Measurements from ENCODE around the gene PRDM11. TPM values are rescaled to one million over a fixed set of nuclear protein-coding genes. Genes with fewer than 3 reads are reported as not detected.

Gene PRDM11
- total and polyA plus RNA-seq, 2 of the 4 experiments (the other 2 are of a cell fraction): 2.2 to 2.7 TPM

DNA sequence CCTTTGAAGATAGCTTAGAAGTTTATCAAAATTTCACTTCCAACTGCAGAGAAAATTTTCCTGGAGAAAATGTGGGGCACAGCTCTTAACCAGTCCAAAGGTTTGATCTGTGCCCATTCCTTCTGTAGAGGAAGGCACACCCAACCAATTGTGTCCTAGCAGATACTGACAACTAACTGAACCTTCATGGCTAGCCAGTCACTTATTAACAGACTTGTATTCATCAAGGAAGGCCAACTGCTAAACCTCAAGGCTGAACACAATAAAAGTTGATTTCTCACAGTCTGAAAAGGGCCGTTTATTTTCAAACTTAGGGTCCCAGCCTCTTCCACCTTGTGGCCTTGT is 120.2 kb downstream of the PRDM11 start:
- H2AK9ac ChIP-seq (replicated peaks; ENCODE audit: low read depth, low read length, poor library complexity): no peak overlapping the region
- no peak overlapping the region for H4K8ac ChIP-seq (ENCODE audit: low read depth in 2 of 2, low read length in 2 of 2)
- no peak overlapping the region for H3K18ac ChIP-seq (ENCODE audit: low read depth, low read length)
- ChIA-PET CTCF (no interaction called here), POLR2A (ENCODE audit: unreplicated experiment) (no interaction called here)
- DNase-seq (no peak), ATAC-seq (ENCODE audit: low read depth) (no peak)
- no peak overlapping the region for H3K27ac ChIP-seq (ENCODE audit: insufficient read depth, low read length)
- H2BK5ac ChIP-seq (ENCODE audit: low read depth, low read length, poor library complexity, severe bottlenecking): no peak overlapping the region
- TF ChIP-seq MXI1 (IDR thresholded peaks at IDR 0.05; ENCODE audit: borderline replicate concordance, low read depth, low read length) (no peak), CHD1 (IDR thresholded peaks at IDR 0.05; ENCODE audit: low read depth, low read length) (no peak), MAZ (IDR thresholded peaks at IDR 0.05; ENCODE audit: borderline replicate concordance, low read depth, low read length) (no peak), RCOR1 (IDR thresholded peaks at IDR 0.05; ENCODE audit: insufficient replicate concordance, low read length) (no peak)
- TF ChIP-seq, protein P1, sequence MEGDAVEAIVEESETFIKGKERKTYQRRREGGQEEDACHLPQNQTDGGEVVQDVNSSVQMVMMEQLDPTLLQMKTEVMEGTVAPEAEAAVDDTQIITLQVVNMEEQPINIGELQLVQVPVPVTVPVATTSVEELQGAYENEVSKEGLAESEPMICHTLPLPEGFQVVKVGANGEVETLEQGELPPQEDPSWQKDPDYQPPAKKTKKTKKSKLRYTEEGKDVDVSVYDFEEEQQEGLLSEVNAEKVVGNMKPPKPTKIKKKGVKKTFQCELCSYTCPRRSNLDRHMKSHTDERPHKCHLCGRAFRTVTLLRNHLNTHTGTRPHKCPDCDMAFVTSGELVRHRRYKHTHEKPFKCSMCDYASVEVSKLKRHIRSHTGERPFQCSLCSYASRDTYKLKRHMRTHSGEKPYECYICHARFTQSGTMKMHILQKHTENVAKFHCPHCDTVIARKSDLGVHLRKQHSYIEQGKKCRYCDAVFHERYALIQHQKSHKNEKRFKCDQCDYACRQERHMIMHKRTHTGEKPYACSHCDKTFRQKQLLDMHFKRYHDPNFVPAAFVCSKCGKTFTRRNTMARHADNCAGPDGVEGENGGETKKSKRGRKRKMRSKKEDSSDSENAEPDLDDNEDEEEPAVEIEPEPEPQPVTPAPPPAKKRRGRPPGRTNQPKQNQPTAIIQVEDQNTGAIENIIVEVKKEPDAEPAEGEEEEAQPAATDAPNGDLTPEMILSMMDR (conservative IDR thresholded peaks at IDR 0.05; ENCODE audit: low read depth, low read length): no peak
- H2AFZ ChIP-seq (replicated peaks; ENCODE audit: low read length, poor library complexity): no peak overlapping the region
- H2BK15ac ChIP-seq (ENCODE audit: low read depth, low read length): no peak overlapping the region
- no peaks in the 10 kb centered on the region for H4K20me1 ChIP-seq (ENCODE audit: insufficient read depth, low read length)
- H3K9me3 ChIP-seq (ENCODE audit: control insufficient read depth, insufficient read depth, low read length): no peaks in the 10 kb centered on the region; the same call in 1 of the 2 replicates
- H3K9me1 ChIP-seq (ENCODE audit: insufficient read depth, low read length): no peaks in the 10 kb centered on the region
- no peak overlapping the region for H2BK120ac ChIP-seq (ENCODE audit: low read depth, low read length)
- no peak overlapping the region for H3K14ac ChIP-seq (replicated peaks; ENCODE audit: low read depth, low read length)
- H3K9ac ChIP-seq (ENCODE audit: low read depth, low read length): no peak overlapping the region
- H3K27me3 ChIP-seq (ENCODE audit: control insufficient read depth, insufficient read depth, low read length): peaks cover 14% of the 10 kb centered on the region
- H2BK20ac ChIP-seq (ENCODE audit: low read depth, low read length): no peak overlapping the region
- H3K4me2 ChIP-seq (ENCODE audit: low read depth, low read length): no peak overlapping the region
- no peak overlapping the region for H2AK5ac ChIP-seq (ENCODE audit: low read depth, low read length)
- WGBS, 2 experiments (ENCODE audit: extremely low coverage in 2 of 2, insufficient read length in 1 of 2): no CpG with 5 or more reads among the region's 1 CpG
- no peak overlapping the region for H3K4ac ChIP-seq (ENCODE audit: low read depth, low read length)
- BruUV-seq (replicated peaks): no TSS peak
- in situ Hi-C loops (cut with MboI; ENCODE audit: low sequenced_read_pairs) (no loop called here), dilution Hi-C loops (cut with HindIII; ENCODE audit: low sequenced_read_pairs, unreplicated experiment) (no loop called here), intact Hi-C loops (cut with micrococcal nuclease) (no loop called here)
- H3K23ac ChIP-seq (ENCODE audit: low read depth, low read length): no peak overlapping the region
- H3K4me1 ChIP-seq (ENCODE audit: control insufficient read depth, insufficient read depth, low read length): no peaks in the 10 kb centered on the region
- H3K36me3 ChIP-seq (ENCODE audit: control insufficient read depth, insufficient read depth, low read length): no peaks in the 10 kb centered on the region
- no peak overlapping the region for H3K4me3 ChIP-seq (ENCODE audit: insufficient read depth, low read depth, low read length)
- no peak overlapping the region for H3K56ac ChIP-seq (ENCODE audit: extremely low read depth, insufficient read depth, low read length)
- H4K5ac ChIP-seq (ENCODE audit: low read depth, low read length): no peak overlapping the region
- H3K79me1 ChIP-seq (ENCODE audit: low read depth in 1 of 2, low read length in 2 of 2): no peaks in the 10 kb centered on the region
- no peak overlapping the region for H4K91ac ChIP-seq (ENCODE audit: insufficient read depth, low read depth, low read length)
